Testis (tissue), 3 donors: Measurements from ENCODE around the gene CCDC73. TPM values are rescaled to one million over a fixed set of nuclear protein-coding genes. Genes with fewer than 3 reads are reported as not detected.

Source experiments
- DNase-seq: peaks from one replicate; pipeline ENCODE4 v3.0.0-alpha.2; 2019
- H3K27ac ChIP-seq, 2 donors: fragments of 200-600 bp; sonication (generic); one replicate each; pipeline ENCODE4 v1.5.1; 2019
- H3K27me3 ChIP-seq: fragments of 200-600 bp; sonication (generic); one replicate; pipeline ENCODE4 v1.5.1; 2019
- H3K36me3 ChIP-seq: fragments of 200-600 bp; sonication (generic); one replicate; pipeline ENCODE4 v1.5.1; 2017; ENCODE audit warnings: low read depth; ENCODE audit errors: missing control alignments
- H3K4me1 ChIP-seq: fragments of 200-600 bp; sonication (generic); one replicate; pipeline ENCODE4 v1.5.1; 2019
- H3K4me3 ChIP-seq, 2 donors: fragments of 200-600 bp; sonication (generic); one replicate each; pipeline ENCODE4 v1.5.1; 2017 to 2019
- H3K9me3 ChIP-seq: fragments of 200-600 bp; sonication (generic); one replicate; pipeline ENCODE4 v1.5.1; 2017
- POLR2A ChIP-seq: fragments of 450-650 bp; IDR thresholded peaks from one replicate; pipeline ENCODE4 v1.6.1; 2017; ENCODE audit warnings: antibody characterized with exemption, mild to moderate bottlenecking, moderate library complexity
- WGBS, 2 donors: methylation state at CpG; one replicate each; pipeline ENCODE4 v1.1.5; 2018; 5-methylcytosine and 5-hydroxymethylcytosine counted together
- intact Hi-C: fragments of 100-400 bp; cut with DNase I; formaldehyde crosslinking; loops from one replicate; pipeline ENCODE4 v1.15.1; 2023; ENCODE audit warnings: low total_unique reads
- polyA plus RNA-seq: library from polyadenylated mRNA; stranded (reverse); fragments of 350-450 nt; fragmentation: Illumina TruSeq; extraction: RNeasy Lipid Tissue Mini Kit (QIAGEN cat#74804); gene quantifications from one replicate; pipeline ENCODE4 v1.2.3, GENCODE V29; 2014; ENCODE audit warnings: low read depth, low replicate concordance; ENCODE audit not compliant: insufficient read depth
- total RNA-seq, 2 donors: library from RNA; depleted of rRNA; stranded (reverse); fragments of >200 nt; gene quantifications; one replicate each; pipeline ENCODE4 v1.2.3, GENCODE V29; 2016
- TF ChIP-seq, protein P1 (sequence below), 3 experiments: fragments of 450-650 bp in 2 of 3; fragments of 200-600 bp in 1 of 3; sonication (generic) in 1 of 3; IDR thresholded peaks; one replicate each; pipeline ENCODE4 v1.5.1; 2016 to 2019; ENCODE audit warnings: antibody characterized with exemption in 3 of 3, mild to moderate bottlenecking in 2 of 3, moderate library complexity in 1 of 3

The CCDC73 gene
- total and polyA plus RNA-seq, 3 donors from 2014 or later: 1.0 to 14.3 (median 6.6) TPM

DNA sequence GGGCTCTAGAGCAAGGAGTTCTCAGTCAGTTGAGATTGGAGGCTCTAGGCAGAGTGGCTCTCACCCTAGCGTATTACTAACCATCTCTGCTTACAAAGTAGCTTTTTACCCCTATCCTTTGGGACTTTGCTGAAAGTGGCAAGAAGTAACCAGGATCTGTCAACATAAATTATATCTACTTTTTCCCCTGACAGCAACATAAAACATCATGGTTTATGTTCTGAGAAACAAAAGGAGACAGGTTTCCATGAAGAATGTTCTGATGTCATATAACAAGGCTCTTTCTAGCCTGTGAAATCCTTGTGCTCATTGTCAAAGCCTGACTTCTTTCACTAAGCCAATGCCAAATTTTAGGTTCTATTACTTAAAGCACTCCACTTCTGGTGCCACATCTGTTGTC lies 218.0 kb downstream of the CCDC73 start:
- no peak for TF ChIP-seq POLR2A
- TF ChIP-seq, protein P1, sequence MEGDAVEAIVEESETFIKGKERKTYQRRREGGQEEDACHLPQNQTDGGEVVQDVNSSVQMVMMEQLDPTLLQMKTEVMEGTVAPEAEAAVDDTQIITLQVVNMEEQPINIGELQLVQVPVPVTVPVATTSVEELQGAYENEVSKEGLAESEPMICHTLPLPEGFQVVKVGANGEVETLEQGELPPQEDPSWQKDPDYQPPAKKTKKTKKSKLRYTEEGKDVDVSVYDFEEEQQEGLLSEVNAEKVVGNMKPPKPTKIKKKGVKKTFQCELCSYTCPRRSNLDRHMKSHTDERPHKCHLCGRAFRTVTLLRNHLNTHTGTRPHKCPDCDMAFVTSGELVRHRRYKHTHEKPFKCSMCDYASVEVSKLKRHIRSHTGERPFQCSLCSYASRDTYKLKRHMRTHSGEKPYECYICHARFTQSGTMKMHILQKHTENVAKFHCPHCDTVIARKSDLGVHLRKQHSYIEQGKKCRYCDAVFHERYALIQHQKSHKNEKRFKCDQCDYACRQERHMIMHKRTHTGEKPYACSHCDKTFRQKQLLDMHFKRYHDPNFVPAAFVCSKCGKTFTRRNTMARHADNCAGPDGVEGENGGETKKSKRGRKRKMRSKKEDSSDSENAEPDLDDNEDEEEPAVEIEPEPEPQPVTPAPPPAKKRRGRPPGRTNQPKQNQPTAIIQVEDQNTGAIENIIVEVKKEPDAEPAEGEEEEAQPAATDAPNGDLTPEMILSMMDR (IDR thresholded peaks at IDR 0.05): no peak
- H3K27ac ChIP-seq: no peak overlapping the region
- no peaks in the 10 kb centered on the region for H3K4me1 ChIP-seq
- H3K36me3 ChIP-seq: no peaks in the 10 kb centered on the region
- H3K9me3 ChIP-seq: no peaks in the 10 kb centered on the region
- intact Hi-C loops: no loop called here
- no peak overlapping the region for H3K4me3 ChIP-seq
- H3K27me3 ChIP-seq: no peaks in the 10 kb centered on the region
- WGBS, 2 donors: 45 to 62% methylated on average over 1 of the region's 1 CpG
- DNase-seq: no peak

DNA sequence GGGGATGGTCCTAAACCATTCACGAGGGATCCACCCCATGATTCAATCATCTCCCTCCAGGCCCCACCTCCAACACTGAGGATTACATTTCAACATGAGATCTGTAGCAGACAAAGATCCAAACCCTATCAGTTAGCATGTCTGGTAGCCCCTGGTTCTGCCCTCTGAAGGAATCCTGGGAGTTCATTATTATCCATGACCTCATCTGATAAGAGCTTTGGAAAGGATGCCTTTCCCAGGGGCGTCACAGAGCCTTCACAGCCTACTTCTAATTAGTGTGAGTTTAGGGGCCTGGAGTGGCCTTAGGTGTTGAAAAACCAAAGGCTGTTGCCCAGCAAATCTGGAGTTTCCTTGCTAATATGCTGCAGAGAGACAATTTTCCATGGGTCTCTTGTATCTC lies 219.4 kb downstream of the CCDC73 start:
- no peak for DNase-seq
- Histone ChIP-seq H3K36me3 (no peaks in the 10 kb centered on the region), H3K4me1 (no peaks in the 10 kb centered on the region), H3K27ac (no peak overlapping the region), H3K27me3 (no peaks in the 10 kb centered on the region), H3K4me3 (no peak overlapping the region), H3K9me3 (no peaks in the 10 kb centered on the region)
- intact Hi-C loops: no loop called here
- 72 to 85% methylated on average over 2 of the region's 2 CpGs for WGBS, 2 donors
- no peak for TF ChIP-seq POLR2A
- TF ChIP-seq, protein P1 (IDR thresholded peaks at IDR 0.05): no peak

DNA sequence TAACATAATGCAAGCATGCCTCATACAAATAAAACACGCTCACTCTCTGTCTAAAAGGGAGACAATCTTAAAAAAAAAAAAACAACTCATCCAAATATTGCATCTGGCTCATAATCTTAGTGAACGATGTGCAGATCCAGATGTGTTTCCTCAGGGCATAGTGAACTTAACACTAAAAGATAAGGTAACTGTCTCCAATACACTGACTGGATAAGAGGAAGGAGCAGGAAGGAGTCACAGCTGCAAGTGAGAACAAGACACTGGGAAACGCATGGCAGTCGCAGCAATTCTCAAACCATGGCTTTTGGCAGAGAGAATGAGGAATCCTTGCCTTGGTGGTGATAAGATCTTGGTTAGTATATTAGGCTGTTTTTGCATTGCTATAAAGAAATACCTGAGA lies 220.0 kb downstream of the CCDC73 start:
- no peak for DNase-seq
- H3K27me3 ChIP-seq: no peaks in the 10 kb centered on the region
- no peaks in the 10 kb centered on the region for H3K4me1 ChIP-seq
- TF ChIP-seq, protein P1 (IDR thresholded peaks at IDR 0.05): no peak
- TF ChIP-seq POLR2A: no peak
- H3K27ac ChIP-seq: no peak overlapping the region
- intact Hi-C loops: no loop called here
- WGBS, 2 donors: 64 to 68% methylated on average over 4 of the region's 4 CpGs
- no peak overlapping the region for H3K4me3 ChIP-seq
- no peaks in the 10 kb centered on the region for H3K36me3 ChIP-seq
- H3K9me3 ChIP-seq: no peaks in the 10 kb centered on the region

DNA sequence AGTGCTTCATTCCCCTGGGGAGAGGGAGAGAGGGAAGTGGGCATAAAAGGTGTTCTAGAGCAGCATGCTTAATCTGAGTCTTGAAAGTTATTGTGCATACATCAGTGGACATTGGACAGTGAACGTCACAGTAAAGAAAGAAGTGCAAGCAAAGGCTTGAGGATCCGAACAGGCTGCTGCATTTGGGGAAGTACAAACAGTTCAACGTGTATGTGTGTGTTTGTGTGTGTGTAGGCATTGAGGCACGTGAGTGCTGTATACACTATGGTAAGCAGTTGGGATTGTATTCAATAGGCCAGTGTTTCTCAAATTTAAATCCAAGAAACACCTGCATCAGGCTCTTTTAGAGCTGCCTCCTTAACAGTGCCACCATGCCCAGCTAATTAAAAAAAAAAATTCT lies 221.2 kb downstream of the CCDC73 start:
- no peaks in the 10 kb centered on the region for H3K4me1 ChIP-seq
- no peak for DNase-seq
- no peak overlapping the region for H3K27ac ChIP-seq
- no peaks in the 10 kb centered on the region for H3K36me3 ChIP-seq
- intact Hi-C loops: no loop called here
- H3K4me3 ChIP-seq: no peak overlapping the region
- H3K9me3 ChIP-seq: no peaks in the 10 kb centered on the region
- H3K27me3 ChIP-seq: no peaks in the 10 kb centered on the region
- WGBS, 2 donors: 83 to 90% methylated on average over 4 of the region's 4 CpGs
- TF ChIP-seq, protein P1 (IDR thresholded peaks at IDR 0.05): no peak
- TF ChIP-seq POLR2A: no peak

DNA sequence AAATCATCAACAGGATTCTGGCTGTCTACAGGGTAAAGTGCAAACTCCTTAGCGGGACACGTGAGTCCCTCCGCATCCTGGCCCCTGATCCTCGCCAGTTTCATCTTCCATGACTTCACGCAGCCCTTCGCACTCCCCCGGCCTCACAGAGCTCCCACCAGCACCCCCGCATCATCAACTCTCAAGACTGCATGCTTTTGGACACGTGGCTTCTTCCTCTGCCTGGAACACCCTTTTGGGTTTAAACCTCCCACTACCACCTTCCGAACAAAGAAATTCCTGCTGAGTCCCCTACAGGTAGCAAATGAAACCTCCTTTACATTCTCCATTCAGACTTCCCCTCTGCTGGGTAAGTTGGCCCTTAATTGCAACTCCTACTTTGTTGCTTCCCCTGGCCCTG lies 223.4 kb downstream of the CCDC73 start:
- WGBS, 2 donors: 57 to 64% methylated on average over 10 of the region's 10 CpGs
- intact Hi-C loops: no loop called here
- Histone ChIP-seq H3K4me3 (no peak overlapping the region), H3K9me3 (no peaks in the 10 kb centered on the region), H3K4me1 (no peaks in the 10 kb centered on the region), H3K36me3 (no peaks in the 10 kb centered on the region), H3K27me3 (no peaks in the 10 kb centered on the region), H3K27ac (no peak overlapping the region)
- no peak for DNase-seq
- TF ChIP-seq POLR2A: no peak
- TF ChIP-seq, protein P1 (IDR thresholded peaks at IDR 0.05): no peak
